Inferior parietal cortex (tissue), 1 donor: ENCODE data around the gene APOC3.
"Not testable (repeated sequence)": the region's sequence is repeated elsewhere in the genome, so short reads cannot be mapped to it uniquely, and the experiment has no call there.

Experiments used
- DNase-seq: peaks from one replicate; pipeline ENCODE4 v3.0.0-alpha.2; 2016; ENCODE audit errors: extremely low spot score

APOC3 gene

GRCh38 chr11:116829525-116830183 is at the start of gene APOC3:
Gene APOC3 (plus strand): TSS chr11:116829907. CDS start chr11:116830583, 676 bp downstream.
- DNase-seq, result no peak

DNA sequence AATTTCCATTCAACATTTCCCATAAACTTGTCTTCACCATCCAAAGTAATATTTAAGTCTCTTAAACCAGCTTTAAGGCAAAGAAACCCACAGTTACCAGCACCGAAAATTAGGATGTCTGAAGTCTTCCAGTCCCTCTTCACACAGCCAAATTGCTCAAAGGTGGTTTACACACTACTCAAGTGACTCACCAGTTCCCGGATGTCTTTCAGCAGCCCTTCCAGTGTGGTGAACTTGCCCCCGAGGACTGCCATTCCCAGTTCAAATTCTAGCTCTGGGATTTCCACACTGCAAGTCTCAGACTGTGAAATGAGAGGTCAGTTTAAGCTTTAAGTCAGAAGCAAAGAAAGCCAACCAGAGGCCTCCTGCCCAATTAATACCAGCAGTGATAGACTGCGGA is 47.0 kb upstream of the APOC3 start:
- DNase-seq, result no peak

- DNase-seq, result no peak
Observed at GRCh38 chr11:116786326-116786725, 43.4 kb upstream of the APOC3 start.

DNA sequence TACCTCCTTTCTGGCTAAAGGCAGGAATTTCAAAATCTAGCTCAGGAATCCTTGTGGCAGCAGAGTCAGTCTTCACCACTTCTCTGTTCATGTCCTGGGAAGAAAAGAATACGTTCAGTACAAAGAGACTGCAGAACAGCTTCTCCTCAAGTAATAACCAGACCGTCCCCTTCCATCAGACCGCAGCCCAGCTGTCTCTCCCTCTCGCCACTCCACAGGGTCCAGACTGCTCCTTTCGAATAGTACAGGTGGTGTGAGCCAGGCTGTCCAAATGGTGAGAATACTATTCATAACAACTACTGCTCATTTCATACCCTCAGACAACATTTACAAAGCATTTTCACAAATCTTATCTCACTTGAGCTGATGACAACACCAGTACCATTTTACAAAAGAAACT is 42.7 kb upstream of the APOC3 start:
- DNase-seq, result no peak

GRCh38 chr11:116787436-116787785 is 42.3 kb upstream of the APOC3 start:
- DNase-seq, result no peak

GRCh38 chr11:116787786-116788486 is 41.8 kb upstream of the APOC3 start, which contains the start of gene ZPR1:
Gene ZPR1 (minus strand): TSS chr11:116788023. CDS start chr11:116787990, 33 bp downstream.
- peak; percentile 78 for DNase-seq

- no peak for DNase-seq
Observed at GRCh38 chr11:116788534-116788933, 41.2 kb upstream of the APOC3 start.

DNA sequence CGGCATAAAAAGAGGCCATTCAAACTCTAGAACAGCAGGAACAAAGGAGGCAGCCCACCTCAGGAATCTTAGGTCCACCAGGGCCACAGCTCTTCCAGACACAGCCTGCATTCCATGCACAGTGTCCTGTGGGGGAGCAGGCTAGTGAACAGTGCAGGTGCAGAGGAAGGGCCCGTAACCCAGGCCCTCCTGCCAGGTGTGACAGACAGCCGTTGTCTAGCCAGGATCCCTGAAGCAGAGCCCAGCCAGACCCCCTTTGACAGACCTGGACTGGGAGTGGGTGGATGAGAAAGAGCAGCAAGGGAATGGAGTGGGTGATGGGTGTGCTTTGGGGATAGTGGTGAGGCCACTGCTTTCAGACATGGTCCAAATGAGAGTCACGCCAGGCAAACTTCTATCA is 40.7 kb upstream of the APOC3 start:
- DNase-seq, result no peak

GRCh38 chr11:116790167-116791001 is 39.3 kb upstream of the APOC3 start:
- no peak for DNase-seq

DNA sequence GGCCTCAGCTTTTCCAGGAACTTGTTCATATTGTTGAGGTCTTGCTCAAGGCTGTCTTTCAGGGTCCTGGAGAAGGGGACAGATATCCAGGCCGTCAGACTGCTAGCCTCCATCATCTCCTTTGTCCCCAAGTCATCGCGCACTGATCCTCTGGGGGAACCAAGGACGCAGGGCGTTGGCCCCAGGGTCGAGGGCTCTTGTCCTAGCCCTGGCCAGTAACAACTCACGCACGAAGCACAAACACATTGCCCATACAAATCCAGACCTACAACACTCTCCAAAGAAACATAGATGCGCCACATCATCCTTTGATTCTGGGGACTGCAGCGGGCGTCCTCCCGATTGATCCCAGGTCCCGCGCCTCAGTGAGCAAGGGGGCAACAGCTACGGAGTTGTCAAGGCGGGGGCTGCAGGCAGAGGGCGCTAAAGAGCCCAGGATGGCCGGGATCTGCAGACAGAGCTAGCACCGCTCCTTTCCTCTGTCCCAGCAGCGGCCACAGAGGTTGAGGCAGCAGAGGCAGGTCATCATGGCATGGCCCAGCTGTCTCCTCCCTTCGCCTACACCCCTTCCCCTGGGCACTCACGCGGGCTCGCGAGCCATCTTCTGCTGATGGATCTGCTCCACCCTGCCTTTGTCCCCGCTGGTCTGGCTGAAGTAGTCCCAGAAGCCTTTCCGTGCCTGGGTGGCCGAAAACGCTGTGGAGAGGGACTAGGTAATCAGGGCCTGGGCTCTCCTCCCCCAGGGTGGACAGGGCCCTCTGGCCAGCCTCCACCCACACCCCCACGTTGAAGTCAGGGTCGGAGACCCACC is 38.5 kb upstream of the APOC3 start:
- peak; percentile 82 for DNase-seq

- DNase-seq, result no peak
Observed at GRCh38 chr11:116791813-116792143, 37.9 kb upstream of the APOC3 start, which contains the start of gene APOA5. Gene APOA5 (minus strand): TSS chr11:116791879. CDS start chr11:116791860, 19 bp downstream.

DNA sequence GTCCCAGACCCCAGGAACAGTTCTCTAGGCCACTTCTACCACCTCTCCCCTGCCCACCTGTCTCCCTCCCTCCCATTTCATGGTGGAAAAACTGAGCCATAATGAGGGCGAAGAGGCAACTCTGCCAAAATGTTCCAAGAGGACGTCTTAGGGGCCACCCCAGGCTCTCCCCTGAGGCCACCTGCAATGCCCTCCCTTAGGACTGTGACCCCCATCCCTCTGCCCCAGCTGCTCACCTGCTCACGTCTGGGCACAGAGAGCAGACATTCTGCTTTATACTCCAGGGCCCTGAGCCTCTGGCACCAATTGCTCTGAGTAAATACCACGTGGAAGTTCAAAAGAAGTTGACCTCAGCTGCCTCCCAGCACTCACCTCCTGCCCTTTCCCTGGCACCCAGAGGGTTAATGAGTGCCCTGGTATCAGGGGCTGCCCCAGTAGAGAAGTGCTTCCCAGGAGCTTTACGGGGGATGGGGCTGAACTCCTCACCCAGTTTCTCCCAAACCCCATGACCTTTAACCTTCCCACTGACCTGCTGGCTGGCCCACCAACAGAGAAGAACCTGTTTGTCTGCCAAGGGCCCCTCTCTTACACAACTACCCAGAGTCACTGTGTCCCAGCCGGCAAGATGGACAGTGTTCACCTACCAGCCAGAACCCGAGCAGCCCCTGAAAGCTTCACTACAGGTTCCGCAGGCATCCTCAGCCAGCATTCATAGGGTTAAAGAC is 37.4 kb upstream of the APOC3 start:
- DNase-seq, result no peak

DNA sequence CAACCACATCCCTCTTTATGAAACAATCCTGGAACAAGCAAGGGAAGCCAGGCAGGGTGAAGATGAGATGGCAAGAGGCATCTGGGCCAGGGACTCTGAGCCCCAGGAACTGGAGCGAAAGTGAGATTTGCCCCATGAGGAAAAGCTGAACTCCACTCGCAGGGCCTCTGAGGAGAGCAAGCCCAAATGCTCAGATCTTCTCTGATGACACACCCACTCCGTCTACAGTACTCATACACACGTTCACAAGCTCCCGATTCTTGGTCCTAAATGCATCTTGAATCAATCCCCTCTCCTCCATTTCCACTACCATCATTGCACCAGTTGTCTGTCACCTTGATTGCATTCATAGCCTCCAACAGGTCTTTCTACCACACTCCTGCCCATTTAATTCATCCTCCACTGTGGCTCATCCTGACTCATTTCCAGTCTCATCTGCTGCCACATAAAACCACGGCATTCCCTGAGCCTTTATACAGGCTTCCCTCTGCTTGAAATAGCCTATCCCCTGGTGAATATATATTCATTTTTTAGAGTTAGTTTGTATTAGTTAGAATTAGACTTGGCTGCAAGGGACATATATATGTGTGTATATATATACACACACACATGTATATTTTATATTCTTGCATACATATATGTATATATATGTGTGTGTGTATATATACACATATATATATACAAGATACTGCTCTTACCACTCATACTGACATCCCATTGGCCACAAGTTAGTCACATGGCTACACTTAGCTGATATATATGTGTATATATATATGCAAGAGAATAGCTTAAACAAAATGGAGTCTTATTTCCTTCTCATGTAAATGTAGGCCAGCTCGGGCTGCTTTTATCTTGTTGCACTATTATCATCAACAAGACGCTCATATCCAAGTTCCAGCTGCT is 36.6 kb upstream of the APOC3 start:
- no peak for DNase-seq

DNA sequence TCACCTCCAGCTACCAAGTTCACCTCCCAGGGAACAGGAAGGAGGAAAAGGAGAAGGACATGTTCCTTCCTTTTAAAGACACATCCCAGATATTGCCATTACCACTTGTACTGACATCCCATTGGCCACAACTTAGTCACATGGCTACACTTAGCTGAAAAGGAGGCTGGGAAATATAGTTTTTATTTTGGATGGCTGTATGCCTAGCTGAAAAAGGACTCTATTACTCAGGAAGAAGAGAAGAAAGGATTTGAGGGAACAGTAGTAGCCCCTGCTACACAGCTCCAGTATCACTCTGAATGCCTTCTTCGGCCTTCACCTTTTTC is 36.0 kb upstream of the APOC3 start:
- DNase-seq, result no peak

- DNase-seq, result no peak
Observed at GRCh38 chr11:116794851-116795250, 34.9 kb upstream of the APOC3 start.

GRCh38 chr11:116796548-116796947 is 33.2 kb upstream of the APOC3 start:
- DNase-seq, result no peak

DNA sequence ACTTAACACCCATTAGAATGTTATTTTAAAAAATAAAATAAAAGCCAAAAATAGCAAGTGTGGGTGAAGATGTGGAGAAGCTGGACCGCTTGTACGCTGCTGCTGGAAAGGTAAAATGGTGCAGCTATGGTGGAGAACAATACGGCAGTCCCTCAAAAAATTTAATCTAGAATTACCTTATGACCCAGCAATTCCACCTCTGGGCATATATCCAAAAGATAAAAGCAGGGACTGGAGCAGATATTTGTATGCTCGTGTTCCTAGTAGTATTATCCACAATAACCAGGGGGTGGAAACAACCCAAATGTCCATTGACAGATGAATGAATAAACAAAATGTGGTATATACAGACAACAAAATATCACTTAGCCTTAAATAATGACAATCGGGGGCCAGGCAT is 31.9 kb upstream of the APOC3 start:
- no peak for DNase-seq

GRCh38 chr11:116798368-116798767 is 31.3 kb upstream of the APOC3 start:
- no peak for DNase-seq

DNA sequence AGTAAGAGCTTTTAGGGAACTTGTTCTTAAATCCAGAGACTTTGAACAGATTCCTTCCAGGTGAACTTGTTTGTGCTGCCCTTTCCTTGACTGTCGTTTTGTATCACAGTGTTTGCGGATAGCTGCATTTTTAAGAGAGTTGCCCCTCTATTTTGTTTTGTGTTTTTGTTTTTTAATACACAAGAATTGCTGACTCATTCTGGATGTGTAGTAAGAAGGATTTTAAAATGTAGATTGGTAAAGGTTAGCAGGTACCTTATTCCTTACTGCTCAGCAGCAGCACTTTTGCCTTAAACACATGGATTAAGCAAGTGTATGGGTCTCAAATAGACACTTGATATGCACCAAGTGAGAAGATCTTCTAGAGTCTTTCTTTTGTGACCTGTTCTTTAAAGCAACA is 29.1 kb upstream of the APOC3 start:
- DNase-seq, result no peak

- not testable (repeated sequence) for DNase-seq
Observed at GRCh38 chr11:116801662-116802061, 28.0 kb upstream of the APOC3 start.
